Measurements from ENCODE around the gene CDKN2B-AS1.

The CDKN2B-AS1 gene

GRCh38 chr9:22045423-22045822 lies 50.8 kb downstream of the CDKN2B-AS1 start:
- Histone ChIP-seq H3K27me3 (no peaks in the 10 kb centered on the region), H3K27ac (no peak overlapping the region; a peak in 2 of 22 replicates), H3K9me3 (replicated peaks in 1 of 11) (no peaks in the 10 kb centered on the region), H3K9ac (no peak overlapping the region), H4K20me1 (no peaks in the 10 kb centered on the region), H3K36me3 (no peaks in the 10 kb centered on the region; a peak in 1 of 22 replicates), H3K4me2 (peak overlapping the region in 8 of 11 experiments; percentile 8 to 64 (median 38); a peak in 10 of 22 replicates), H3K4me3 (no peak overlapping the region), H3K4me1 (peaks cover 26 to 89% (median 59%) of the 10 kb centered on the region in 10 experiments)
- no peak for TF ChIP-seq Cebpa-rat (IDR thresholded peaks at IDR 0.05)

GRCh38 chr9:22046243-22046885 lies 51.8 kb downstream of the CDKN2B-AS1 start:
- peaks cover 35 to 89% (median 61%) of the 10 kb centered on the region in 10 experiments for H3K4me1 ChIP-seq
- no peaks in the 10 kb centered on the region for H3K27me3 ChIP-seq
- H4K20me1 ChIP-seq = no peaks in the 10 kb centered on the region
- peak overlapping the region in 3 of 11 experiments; percentile 9 to 64 (median 42); a peak in 6 of 22 replicates for H3K4me2 ChIP-seq
- H3K9ac ChIP-seq = no peak overlapping the region
- H3K9me3 ChIP-seq (replicated peaks in 1 of 11) = no peaks in the 10 kb centered on the region
- no peaks in the 10 kb centered on the region; a peak in 1 of 22 replicates for H3K36me3 ChIP-seq
- no peak overlapping the region for H3K4me3 ChIP-seq
- no peak overlapping the region for H3K27ac ChIP-seq
- no peak for TF ChIP-seq Cebpa-rat (IDR thresholded peaks at IDR 0.05)

- Histone ChIP-seq H3K9ac (no peak overlapping the region), H3K4me2 (peak overlapping the region in 8 of 11 experiments; percentile 11 to 75 (median 40); a peak in 11 of 22 replicates), H3K4me3 (no peak overlapping the region), H4K20me1 (no peaks in the 10 kb centered on the region), H3K27ac (peak overlapping the region in 2 of 11 experiments; percentile 81; a peak in 1 of 22 replicates), H3K27me3 (no peaks in the 10 kb centered on the region), H3K9me3 (replicated peaks in 1 of 11) (no peaks in the 10 kb centered on the region), H3K36me3 (no peaks in the 10 kb centered on the region; a peak in 1 of 22 replicates), H3K4me1 (peaks cover 47 to 90% (median 69%) of the 10 kb centered on the region in 10 experiments)
- TF ChIP-seq Cebpa-rat (IDR thresholded peaks at IDR 0.05) = no peak
Measured at GRCh38 chr9:22047596-22047995, 53.0 kb downstream of the CDKN2B-AS1 start.

GRCh38 chr9:22049411-22049810 lies 54.8 kb downstream of the CDKN2B-AS1 start:
- peak in 2 of 11 experiments; percentile 31 to 46; a peak in 3 of 22 replicates for TF ChIP-seq Cebpa-rat (IDR thresholded peaks at IDR 0.05)
- no peaks in the 10 kb centered on the region for H3K27me3 ChIP-seq
- H3K27ac ChIP-seq = peak overlapping the region in 7 of 11 experiments; percentile 76 to 89 (median 81); a peak in 13 of 22 replicates
- H3K4me1 ChIP-seq = peaks cover 44 to 89% (median 74%) of the 10 kb centered on the region in 10 experiments
- peak overlapping the region in 10 of 11 experiments; percentile 30 to 80 (median 68); a peak in 18 of 22 replicates for H3K4me2 ChIP-seq
- peak overlapping the region in 1 of 11 experiments; percentile 25; a peak in 1 of 22 replicates for H3K9ac ChIP-seq
- no peaks in the 10 kb centered on the region for H4K20me1 ChIP-seq
- peaks cover 0 to 5% (median 0%) of the 10 kb centered on the region in 11 experiments; a peak in 1 of 22 replicates for H3K36me3 ChIP-seq
- H3K4me3 ChIP-seq = no peak overlapping the region
- no peaks in the 10 kb centered on the region for H3K9me3 ChIP-seq (replicated peaks in 1 of 11)

GRCh38 chr9:22050924-22051323 lies 56.3 kb downstream of the CDKN2B-AS1 start:
- H3K4me2 ChIP-seq = peak overlapping the region; percentile 49 to 80 (median 70)
- peak overlapping the region in 10 of 11 experiments; percentile 26 to 89 (median 80); a peak in 20 of 22 replicates for H3K27ac ChIP-seq
- no peaks in the 10 kb centered on the region for H4K20me1 ChIP-seq
- H3K36me3 ChIP-seq = peaks cover 0 to 5% (median 0%) of the 10 kb centered on the region in 11 experiments; a peak in 1 of 22 replicates
- H3K9me3 ChIP-seq (replicated peaks in 1 of 11) = no peaks in the 10 kb centered on the region
- H3K9ac ChIP-seq = peak overlapping the region in 9 of 11 experiments; percentile 18 to 68 (median 56); a peak in 12 of 22 replicates
- 0 out of 22 replicates have a peak, but pooled peaks of 1 of the 11 experiments have one; percentile 33 for TF ChIP-seq Cebpa-rat (IDR thresholded peaks at IDR 0.05)
- peaks cover 37 to 74% (median 58%) of the 10 kb centered on the region in 10 experiments for H3K4me1 ChIP-seq
- no peaks in the 10 kb centered on the region for H3K27me3 ChIP-seq
- peak overlapping the region in 1 of 10 experiments; percentile 3; a peak in 2 of 20 replicates for H3K4me3 ChIP-seq

- Histone ChIP-seq H3K27me3 (no peaks in the 10 kb centered on the region), H4K20me1 (no peaks in the 10 kb centered on the region), H3K36me3 (peaks cover 0 to 8% (median 2%) of the 10 kb centered on the region in 11 experiments; a peak in 12 of 22 replicates), H3K9me3 (replicated peaks in 1 of 11) (peaks cover 0 to 4% (median under 1%) of the 10 kb centered on the region in 11 experiments; a peak in 7 of 22 replicates), H3K9ac (no peak overlapping the region), H3K4me3 (no peak overlapping the region), H3K4me2 (peak overlapping the region; percentile 4 to 80 (median 63); a peak in 15 of 22 replicates), H3K4me1 (peaks cover 37 to 59% (median 49%) of the 10 kb centered on the region in 10 experiments), H3K27ac (peak overlapping the region in 5 of 11 experiments; percentile 20 to 89 (median 77); a peak in 7 of 22 replicates)
- TF ChIP-seq Cebpa-rat (IDR thresholded peaks at IDR 0.05) = no peak
Measured at GRCh38 chr9:22052376-22052945, 57.9 kb downstream of the CDKN2B-AS1 start.

- Histone ChIP-seq H3K27me3 (no peaks in the 10 kb centered on the region), H3K27ac (no peak overlapping the region; a peak in 1 of 22 replicates), H4K20me1 (no peaks in the 10 kb centered on the region), H3K9me3 (replicated peaks in 1 of 11) (peaks cover 0 to 9% (median 8%) of the 10 kb centered on the region in 11 experiments; a peak in 15 of 22 replicates), H3K4me2 (peak overlapping the region in 4 of 11 experiments; percentile 4 to 72 (median 66); a peak in 5 of 22 replicates), H3K4me1 (peaks cover 37 to 52% (median 45%) of the 10 kb centered on the region in 10 experiments), H3K9ac (no peak overlapping the region), H3K4me3 (no peak overlapping the region), H3K36me3 (peaks cover 0 to 15% (median 8%) of the 10 kb centered on the region in 11 experiments; a peak in 14 of 22 replicates)
- no peak for TF ChIP-seq Cebpa-rat (IDR thresholded peaks at IDR 0.05)
Measured at GRCh38 chr9:22053178-22053577, 58.6 kb downstream of the CDKN2B-AS1 start.

- Histone ChIP-seq H3K4me1 (peaks cover 33 to 49% (median 40%) of the 10 kb centered on the region in 10 experiments), H3K36me3 (peaks cover under 1 to 23% (median 11%) of the 10 kb centered on the region in 11 experiments; a peak in 15 of 22 replicates), H3K4me2 (0 out of 22 replicates have a peak overlapping the region, but pooled peaks of 1 of the 11 experiments have one; percentile 69)
Measured at GRCh38 chr9:22054076-22054475, 59.5 kb downstream of the CDKN2B-AS1 start.

More at GRCh38 chr9:22054076-22054475, 59.5 kb downstream of the CDKN2B-AS1 start:
- H3K9me3 ChIP-seq (replicated peaks in 1 of 11) = peaks cover 6 to 18% (median 16%) of the 10 kb centered on the region in 11 experiments; a peak in 21 of 22 replicates
- no peaks in the 10 kb centered on the region for H3K27me3 ChIP-seq
- no peak overlapping the region for H3K27ac ChIP-seq
- H3K4me3 ChIP-seq = no peak overlapping the region
- H3K9ac ChIP-seq = no peak overlapping the region
- no peaks in the 10 kb centered on the region for H4K20me1 ChIP-seq
- no peak for TF ChIP-seq Cebpa-rat (IDR thresholded peaks at IDR 0.05)

All from BLaER1 treated with 17β-estradiol and CSF1 and Interleukin-3, amounts not matched to agents 10 nM and 100 nM (cell line).